ENCODE data around the gene PDE1A.
"Not testable (repeated sequence)": the region's sequence is repeated elsewhere in the genome, so short reads cannot be mapped to it uniquely, and the experiment has no call there.

Gene PDE1A

DNA sequence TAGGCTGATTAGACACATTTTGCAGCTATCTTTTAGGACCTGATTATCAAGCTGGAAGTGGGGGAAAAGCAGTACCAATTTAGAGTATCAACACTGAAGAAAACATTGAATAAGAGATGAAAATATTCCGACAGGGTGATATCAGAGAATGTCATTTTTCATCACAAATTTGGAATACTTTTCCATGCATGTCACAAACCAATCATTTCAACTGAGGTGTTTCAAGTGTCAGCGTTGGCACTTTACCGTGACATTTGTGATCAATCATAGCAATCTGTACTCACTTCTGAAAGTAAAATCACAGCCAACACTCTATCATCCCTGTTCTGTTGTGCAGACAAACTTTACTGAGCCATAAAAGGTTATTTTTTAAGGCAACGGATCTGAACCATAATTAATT is 75.4 kb downstream of the PDE1A start:
- DNase-seq, result no peak

DNA sequence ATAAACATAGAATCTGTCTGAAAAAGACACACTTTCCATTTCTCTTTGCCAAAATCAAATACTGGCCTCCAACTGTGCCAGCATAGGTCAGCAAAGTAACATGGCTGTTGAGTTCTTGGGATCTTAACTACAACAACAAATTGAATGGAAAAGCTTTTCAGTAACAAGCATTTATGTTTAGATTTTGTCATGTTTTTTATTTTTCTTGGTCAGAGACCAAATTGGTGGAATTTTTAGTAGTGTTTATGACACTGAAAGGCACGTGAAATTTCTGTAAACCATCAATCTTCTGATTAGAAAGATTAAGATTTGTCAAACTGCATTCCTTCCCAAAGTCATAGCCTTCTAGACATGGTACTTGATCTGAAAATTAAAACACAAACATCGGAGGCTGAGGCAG is 77.6 kb downstream of the PDE1A start:
- no peak for DNase-seq

DNA sequence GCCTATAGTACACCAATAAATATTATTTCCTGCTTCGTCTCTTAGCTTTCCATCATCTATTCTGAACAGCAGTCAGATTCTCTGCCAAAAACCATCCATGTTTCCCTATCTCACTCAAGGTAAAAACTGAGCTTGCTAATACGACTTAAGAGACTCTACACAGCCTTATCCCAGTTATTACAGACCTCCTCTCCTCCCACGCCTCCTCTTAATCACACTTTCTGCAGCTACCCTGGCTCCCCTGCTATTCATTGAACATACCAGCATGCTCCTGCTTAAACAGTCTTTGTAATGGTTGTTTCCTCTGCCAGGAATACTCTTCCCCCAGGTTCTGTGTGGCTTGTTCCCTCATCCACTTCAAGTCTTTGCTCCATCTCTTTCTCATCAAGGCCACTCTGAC is 81.5 kb downstream of the PDE1A start:
- DNase-seq, result no peak

DNA sequence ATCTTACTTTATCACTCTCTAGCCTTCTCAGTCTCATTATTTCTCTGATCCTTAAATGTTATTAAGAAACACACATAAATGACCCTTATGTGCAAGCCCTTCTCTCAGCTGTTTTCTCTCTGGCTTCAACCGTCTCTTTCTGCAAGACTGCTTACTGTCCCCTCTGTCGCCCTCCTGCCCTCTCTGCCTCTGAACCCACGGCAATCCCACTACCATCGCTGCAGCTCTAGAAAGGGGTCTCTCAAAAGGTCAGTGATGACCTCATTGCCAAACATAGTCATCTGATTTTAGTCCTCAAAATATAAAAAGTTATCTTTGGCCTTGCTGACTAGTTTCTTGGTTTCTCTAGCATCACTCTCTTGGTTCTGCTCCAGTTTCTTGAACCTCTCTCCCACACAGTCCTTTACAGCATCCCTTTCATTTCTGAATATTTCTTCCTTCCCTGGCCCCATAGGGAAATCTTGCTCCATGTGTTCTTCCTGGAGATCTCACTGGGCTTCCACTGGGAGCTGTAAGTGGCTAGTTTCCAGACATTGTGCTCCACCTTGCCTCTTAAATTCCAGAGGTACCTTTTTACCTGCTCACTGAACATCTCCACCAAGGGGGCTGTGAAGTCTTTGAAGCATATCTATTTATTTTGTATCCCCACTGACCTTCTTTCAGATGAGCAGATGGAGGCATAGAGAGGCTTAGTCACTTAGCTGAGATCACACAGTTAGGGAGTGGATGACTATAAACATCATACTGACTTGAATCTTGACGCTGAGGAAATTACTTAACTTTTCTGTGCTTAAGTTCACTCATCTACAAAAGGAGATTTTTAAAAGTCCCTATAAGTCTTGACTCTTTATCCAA is 96.2 kb downstream of the PDE1A start:
- no peak for DNase-seq

DNA sequence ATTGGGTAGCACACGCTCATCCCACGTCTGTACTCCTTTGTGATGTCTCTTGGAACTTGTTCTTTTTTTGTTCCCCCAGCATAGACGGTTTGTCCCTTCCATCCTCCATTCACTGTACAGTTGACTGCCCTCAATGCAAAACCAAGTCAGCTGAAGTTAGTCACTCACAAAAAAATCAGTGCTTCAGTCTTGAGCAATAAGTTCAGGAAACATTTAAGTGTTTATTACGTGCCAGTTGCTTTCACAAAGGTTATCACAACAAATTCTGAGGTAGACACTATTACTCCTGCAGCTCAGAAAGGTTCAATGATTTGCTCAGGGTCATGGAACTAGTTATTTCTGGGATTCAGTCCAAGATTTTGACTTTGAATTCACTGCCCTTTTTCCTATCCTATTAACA is 102.2 kb downstream of the PDE1A start:
- DNase-seq, result no peak

DNA sequence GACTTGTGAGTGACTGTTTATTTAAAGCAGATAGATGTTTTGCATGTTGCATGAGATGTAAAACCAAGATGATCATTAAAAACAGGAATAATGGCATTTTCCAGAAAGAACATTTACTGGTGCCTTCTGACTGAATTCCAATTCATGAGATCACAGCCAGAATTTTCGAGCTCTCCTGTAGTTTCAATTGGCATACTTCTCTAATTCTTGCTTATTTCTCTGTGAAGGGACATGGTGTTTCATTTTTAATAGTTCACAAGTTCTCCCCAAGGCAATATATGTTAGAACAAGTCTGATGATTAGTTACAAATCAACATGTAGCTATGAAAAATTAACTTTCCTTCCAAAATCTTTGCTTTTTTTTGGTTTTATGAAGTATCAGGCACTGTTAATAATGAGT is 105.7 kb downstream of the PDE1A start:
- DNase-seq, result no peak

DNA sequence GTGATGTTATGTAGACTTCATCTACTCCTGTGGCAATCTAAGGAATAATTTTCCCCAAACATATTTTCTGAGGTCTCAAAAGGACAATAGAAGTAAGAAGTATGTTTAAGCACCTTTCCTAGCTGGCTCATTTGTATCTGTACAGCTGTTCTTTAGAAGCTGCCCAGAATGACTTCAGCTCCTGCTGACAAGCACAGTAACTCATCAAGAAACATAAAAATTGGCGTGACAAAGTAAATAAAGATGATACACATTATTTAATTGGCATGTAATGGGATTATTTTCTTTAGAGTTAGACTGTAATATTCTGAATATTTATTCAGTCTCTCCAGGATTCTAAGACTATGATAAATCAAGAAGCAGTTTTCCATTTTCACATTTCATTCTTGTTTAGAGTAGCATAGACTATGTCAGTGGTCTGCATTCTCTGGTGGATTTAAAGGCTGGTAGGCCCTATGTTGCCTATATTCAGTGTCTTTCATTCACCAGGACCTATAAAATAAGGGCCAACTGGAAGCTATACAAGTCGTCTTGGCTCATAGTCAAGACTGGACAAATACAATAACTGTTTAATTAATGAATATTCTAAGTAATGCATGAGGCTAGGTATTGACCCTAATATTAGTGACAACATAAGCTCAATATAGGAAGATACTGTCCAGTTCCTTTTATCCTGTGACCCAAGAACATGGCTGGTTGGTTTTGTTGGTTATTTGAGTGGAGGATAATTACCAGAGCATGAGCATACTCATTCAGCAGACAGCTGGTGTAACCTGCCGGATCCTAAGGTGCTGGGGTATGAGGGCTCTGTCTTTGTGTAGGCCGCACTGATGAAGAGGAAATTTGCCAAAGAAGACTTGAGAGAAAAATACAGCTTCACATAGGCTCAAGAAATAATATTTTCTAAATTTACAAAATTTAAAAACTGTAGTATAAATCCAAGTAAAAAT is 107.0 kb downstream of the PDE1A start:
- no peak for DNase-seq

DNA sequence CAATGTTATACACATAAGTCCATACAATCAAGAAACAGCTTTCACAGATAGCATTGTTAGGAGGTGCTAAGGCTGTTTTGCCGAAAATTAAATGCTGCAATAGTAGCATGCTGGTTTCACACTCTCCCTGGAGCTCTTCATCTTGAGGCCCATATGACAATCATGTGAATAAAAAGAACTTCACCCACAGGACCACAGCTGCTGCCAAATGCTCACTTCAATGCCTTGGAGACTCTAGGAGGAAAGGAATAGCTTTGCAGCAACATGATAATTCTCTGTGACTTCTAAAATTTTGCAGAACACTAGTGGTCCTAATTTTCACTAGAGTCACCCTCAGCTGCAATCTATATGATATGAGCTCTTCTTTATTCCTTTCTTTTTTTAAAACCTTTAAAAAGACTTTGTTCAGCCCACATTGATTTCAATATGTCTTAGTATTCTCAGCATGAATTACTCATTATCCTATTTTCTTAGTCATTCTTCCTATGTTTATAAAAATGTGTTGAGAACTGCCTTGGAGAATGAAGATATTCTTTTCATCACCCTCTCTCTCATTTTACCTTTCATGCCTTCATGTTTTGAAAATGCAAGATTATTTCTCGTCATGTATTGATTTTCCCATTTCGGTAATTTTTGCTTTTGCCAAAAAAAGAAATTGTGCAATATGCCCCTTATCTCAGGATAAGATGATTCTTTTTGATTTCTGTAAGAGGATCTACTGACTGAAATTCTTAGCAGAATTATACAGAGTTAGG is 108.2 kb downstream of the PDE1A start:
- no peak for DNase-seq

DNA sequence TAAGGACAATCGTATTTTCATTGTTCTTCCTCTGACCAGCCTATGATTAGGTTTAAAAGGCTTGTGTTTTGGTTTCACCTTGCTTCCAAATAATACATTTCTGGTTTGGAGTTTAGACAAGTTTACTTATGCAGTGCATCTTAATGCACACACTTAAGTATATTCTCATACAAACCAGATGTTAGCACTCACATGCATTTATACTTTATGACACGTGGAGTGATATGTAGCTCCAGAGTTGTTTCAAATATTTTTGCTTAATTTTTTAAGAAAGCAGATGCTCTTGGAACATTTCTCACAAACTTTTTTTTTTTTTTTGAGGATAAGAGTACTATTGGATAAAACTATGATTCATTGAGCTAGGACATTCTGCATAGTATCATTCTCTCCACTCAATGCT is 109.9 kb downstream of the PDE1A start:
- DNase-seq, result no peak

DNA sequence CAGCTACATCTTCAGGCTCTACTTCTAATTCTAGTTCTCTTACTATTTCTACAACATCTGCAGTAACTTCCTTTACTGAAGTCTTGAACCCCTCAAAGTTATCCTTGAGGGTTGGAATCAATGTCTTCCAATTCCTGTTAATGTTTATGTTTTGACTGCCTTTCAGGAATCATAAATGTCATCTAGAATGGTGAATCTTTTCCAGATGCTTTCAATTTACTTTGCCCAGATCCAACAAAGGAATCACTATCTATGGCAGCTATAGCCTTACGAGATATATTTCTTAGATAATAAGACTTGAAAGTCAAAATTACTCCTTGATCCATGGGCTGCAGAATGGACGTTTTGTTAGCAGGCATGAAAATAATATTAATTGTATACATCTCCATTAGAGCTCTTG is 123.9 kb downstream of the PDE1A start:
- DNase-seq, result no peak

DNA sequence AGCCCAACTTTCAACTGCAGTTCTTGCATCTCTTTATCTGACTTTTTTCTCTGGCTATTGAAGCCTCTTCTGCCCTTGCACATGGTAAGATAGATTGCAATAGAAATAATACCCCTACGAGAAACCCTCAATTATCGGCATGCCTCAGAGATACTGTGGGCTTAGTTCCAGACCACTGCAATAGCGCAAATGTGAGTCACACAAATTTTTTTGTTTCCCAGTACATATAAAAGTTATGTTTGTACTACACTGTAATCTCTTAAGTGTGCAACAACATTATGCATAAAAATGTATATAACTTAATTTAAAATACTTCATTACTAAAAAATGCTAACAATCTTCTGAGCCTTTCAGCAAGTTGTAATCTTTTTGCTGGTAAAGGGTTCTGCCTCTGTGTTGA is 124.7 kb downstream of the PDE1A start:
- no peak for DNase-seq

DNA sequence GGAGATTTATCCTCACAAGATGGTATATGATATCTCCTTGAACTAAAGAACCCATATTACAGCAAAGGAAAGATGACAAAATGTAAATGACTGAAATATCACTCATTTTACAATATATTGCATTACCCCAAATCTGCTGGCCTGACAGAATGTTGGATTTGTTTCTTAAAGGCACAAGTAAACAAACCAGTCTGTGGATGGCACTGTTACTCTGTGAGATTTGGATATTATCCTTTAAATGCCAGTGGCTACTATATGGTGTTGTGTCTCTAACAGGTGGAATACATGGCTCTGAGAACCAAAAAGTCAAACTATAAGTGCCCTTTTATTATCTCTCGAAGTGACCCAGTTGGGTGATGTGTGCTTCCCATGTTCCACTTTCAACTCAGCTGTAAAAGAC is 125.7 kb downstream of the PDE1A start:
- no peak for DNase-seq

DNA sequence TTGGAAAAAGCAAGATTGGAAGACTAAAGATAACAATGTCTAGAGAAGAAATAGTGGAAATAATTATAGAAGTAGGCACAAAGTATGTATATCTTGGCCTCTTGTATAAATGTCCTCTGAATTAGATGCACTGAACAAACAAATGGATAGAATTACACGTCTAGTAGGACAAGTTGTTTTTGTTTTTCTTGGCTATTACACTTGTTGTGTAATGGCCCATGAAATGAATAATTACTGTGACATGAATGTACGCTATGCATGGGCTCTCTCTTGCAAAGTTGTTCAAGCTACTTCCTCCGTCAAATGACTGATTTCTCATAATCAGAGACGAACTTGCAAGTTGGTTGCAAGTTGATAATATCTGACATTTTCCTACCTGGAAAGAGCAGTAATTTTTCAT is 126.2 kb downstream of the PDE1A start:
- no peak for DNase-seq

DNA sequence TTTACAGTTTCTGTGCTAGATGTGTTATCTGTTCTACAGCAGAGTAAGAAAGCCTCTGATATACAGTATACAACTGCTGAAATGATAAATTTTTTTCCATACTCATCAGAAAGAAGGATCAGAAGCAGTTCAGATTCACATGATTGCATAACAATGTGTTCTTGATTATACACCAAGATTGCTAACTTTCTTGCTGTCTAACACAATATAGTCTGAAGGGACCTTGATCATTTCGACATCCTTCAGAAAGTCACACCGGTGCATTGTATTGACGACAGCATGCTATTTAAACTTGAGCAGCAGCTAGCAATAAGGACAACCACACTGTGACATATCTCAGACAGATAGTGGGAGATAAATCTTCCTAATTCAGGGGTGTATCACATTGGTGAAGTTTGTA is 127.2 kb downstream of the PDE1A start:
- no peak for DNase-seq

DNA sequence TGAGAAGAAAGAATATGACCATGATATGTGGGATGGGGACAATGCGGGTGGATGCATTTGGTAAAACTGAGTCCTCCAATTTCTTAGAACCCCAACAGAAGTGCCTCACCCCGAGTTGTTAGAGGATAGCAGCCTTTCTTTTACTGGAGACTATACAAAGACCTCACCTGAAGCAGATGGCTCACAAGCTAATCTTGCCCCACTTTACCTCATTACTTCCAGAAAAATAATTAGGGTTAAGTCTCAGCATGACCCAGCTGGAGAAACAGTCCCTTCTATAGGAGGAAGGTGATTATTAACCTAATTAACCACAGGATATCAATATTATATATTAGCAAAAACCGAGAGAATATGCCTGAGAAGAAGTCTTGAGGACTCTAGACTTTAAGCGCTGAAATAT is 128.4 kb downstream of the PDE1A start:
- DNase-seq, result no peak

DNA sequence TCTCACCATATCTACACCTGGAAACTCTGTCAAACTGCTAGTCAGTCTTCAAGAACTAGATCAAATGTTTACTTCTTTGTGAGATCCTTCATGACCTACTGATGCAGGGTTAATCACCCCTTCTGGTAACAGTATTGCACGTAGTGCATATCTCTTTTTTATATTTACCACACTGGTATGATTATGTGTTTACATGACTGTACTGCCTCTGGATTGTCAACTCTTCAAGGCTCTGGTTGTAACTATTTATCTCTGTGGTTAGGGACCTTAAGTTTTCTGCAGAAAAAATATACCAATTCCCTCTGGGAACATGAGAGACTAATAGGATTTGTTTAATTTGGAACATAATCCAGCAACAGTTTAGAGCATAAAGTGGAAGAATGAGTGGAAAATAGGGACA is 135.5 kb downstream of the PDE1A start:
- DNase-seq, result no peak

DNA sequence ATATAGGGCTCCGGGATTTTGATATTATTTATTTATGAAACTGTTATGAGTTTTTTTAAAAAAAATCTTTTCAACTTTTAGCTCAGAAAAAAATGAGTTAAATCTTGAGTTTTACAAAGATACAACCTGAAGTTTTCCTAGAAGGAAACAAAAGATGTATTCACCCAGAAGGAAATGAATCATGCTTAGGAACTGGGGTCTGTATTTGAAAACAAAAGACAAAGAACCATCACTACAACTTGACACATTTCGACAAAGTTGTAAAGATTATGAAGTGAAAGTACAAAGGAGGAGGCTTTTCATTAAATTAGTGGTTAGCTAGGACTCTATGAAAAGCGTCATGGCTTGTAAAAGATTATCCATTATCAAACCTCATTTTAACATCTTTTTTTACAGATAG is 143.3 kb downstream of the PDE1A start:
- DNase-seq, result no peak

DNA sequence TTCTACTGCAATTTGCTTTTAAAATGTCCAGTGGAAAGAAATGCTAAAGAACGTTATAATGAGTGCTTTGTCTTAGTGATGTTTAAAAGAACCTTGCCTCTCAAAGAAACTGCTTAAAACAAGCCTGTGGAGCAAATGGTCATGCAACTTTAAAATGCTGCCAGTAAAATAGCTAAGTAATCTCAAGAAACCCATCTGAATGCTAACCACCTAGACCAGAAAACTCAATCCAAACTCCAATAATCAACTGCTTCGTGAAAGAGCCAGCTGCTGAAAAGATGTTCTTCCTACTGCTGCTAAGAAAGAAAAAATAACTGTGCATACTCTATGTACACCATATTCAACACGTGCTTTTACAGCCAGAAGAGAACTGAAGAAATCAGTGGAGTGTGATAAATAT is 145.6 kb downstream of the PDE1A start:
- no peak for DNase-seq

DNA sequence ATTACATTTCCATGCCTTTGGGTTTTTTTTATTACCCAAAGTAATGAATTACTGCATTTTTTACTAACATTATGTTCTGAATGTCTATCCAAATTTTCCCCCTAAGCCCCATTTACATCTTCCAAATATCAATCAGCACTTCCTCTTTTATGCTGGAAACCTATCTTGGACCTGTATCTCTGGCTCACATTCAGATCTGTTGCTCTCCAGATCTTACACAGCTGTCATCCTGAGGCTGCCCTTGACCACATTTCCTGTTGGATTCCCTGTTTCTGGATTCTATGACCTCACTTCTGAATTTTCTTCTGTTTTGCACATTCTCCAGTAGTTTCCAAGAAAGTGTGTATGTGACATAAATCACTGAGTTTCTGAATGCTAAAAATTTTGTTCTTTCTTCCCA is 146.7 kb downstream of the PDE1A start:
- DNase-seq, result no peak

DNA sequence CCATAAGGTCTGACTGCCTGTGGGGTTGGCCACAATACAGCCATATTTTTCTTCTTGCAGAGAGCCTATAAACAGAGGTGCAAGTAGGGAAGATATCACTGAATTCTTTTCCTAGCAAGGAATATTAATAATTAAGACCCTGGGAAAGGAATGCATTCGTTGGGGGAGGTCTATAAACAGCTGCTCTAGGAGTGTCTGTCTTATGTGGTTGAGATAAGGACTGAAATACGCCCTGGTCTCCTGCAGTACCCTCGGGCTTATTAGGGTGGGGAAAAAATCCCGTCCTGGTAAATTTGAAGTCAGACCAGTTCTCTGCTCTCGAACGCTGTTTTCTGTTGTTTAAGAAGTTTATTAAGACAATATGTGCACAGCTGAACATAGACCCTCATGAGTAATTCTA is 150.2 kb downstream of the PDE1A start:
- not testable (repeated sequence) for DNase-seq

DNA sequence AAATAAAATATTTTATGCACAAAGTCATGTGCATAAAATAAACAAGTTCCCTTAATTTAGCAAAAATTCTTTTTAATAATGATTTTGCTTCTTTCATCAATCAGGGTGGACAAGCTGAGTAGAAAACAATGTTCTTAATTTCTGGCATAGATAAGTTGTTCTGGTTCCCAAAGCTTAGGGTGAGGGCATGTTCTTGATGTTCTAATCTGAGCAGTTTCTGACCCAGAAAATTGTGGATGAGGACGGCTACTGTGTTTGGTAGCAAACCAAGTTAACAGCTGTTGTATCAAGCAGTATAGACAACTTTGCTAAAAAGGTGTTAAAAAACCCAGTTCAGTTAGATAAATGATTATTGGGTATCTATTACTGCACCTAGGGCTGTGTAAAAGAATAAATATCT is 158.9 kb downstream of the PDE1A start:
- no peak for DNase-seq

DNA sequence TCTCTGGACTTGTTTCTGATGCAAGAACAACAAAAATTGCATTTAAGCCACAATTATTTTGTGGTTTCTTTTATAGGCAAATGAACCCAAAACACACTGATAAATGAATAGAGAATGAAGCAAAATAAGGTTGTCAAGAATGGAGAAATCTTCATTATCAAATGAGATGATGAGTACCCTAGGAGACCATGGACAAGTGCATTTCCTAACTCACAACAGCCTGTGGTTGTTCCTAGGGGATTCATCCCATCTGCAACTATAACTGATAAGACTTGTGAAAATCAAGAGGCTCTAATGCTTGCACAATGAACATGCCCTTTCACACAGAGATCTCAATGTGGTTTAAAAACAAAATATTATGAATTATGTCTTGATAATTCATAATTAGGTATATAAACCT is 159.9 kb downstream of the PDE1A start:
- DNase-seq, result no peak

DNA sequence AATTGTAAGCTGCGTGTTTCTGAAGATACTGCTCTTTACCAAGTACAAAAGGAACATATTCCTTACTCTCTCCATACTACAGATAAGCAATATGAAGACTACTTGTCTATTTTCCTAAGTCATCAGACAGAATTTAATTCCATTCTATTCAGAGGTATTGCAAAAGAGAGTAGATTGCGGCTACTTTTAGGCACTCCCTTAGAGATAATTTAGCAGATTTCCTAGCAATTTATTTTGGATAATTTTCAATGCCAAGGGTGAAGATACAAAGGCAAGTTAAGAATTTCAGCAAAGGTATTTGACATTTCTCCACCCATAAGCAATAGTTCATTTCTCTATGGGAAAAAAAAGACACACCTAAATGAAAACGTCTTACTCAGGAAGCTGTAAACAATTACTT is 161.1 kb downstream of the PDE1A start:
- DNase-seq, result no peak

Measured in stimulated activated CD4-positive, alpha-beta T cell treated with anti-CD3 and anti-CD28 coated beads, Interleukin-2, amount 100 ng/mL, for 24 hours (primary cell).